Activated CD4-positive, alpha-beta T cell treated with anti-CD3 and anti-CD28 coated beads, Interleukin-2, amount 50 U/mL, for 1 hour (primary cell): ENCODE data around the gene HTR4.
"Not testable (repeated sequence)": the region's sequence is repeated elsewhere in the genome, so short reads cannot be mapped to it uniquely, and the experiment has no call there.

Experiments used
- DNase-seq: peaks from one replicate; pipeline ENCODE4 v3.0.0-alpha.2; 2020

Gene HTR4

GRCh38 chr5:148599187-148599586 lies 55.1 kb downstream of the HTR4 start:
- no peak for DNase-seq

GRCh38 chr5:148595697-148596096 lies 58.6 kb downstream of the HTR4 start:
- no peak for DNase-seq

- no peak for DNase-seq
Observed at GRCh38 chr5:148586796-148587195, 67.5 kb downstream of the HTR4 start.

- no peak for DNase-seq
Observed at GRCh38 chr5:148585988-148586387, 68.3 kb downstream of the HTR4 start.

- DNase-seq: no peak
Observed at GRCh38 chr5:148584103-148584502, 70.2 kb downstream of the HTR4 start.

- DNase-seq: no peak
Observed at GRCh38 chr5:148583421-148583965, 70.8 kb downstream of the HTR4 start.

GRCh38 chr5:148574167-148574566 lies 80.2 kb downstream of the HTR4 start:
- no peak for DNase-seq

GRCh38 chr5:148573374-148573773 lies 81.0 kb downstream of the HTR4 start:
- no peak for DNase-seq

GRCh38 chr5:148569948-148570347 lies 84.4 kb downstream of the HTR4 start:
- DNase-seq: no peak

GRCh38 chr5:148565148-148565547 lies 89.2 kb downstream of the HTR4 start:
- no peak for DNase-seq

GRCh38 chr5:148563021-148563420 lies 91.3 kb downstream of the HTR4 start:
- no peak for DNase-seq

- no peak for DNase-seq
Observed at GRCh38 chr5:148561801-148562311, 92.5 kb downstream of the HTR4 start.

GRCh38 chr5:148559461-148559860 lies 94.9 kb downstream of the HTR4 start:
- no peak for DNase-seq

GRCh38 chr5:148558892-148559291 lies 95.4 kb downstream of the HTR4 start:
- no peak for DNase-seq

GRCh38 chr5:148556835-148557234 lies 97.5 kb downstream of the HTR4 start:
- DNase-seq: no peak

GRCh38 chr5:148554621-148555020 lies 99.7 kb downstream of the HTR4 start:
- no peak for DNase-seq

GRCh38 chr5:148543727-148544126 lies 110.6 kb downstream of the HTR4 start:
- DNase-seq: no peak

GRCh38 chr5:148542812-148543211 lies 111.5 kb downstream of the HTR4 start:
- DNase-seq: no peak

- DNase-seq: no peak
Observed at GRCh38 chr5:148541054-148541835, 113.1 kb downstream of the HTR4 start.

GRCh38 chr5:148540647-148541046 lies 113.7 kb downstream of the HTR4 start:
- no peak for DNase-seq

GRCh38 chr5:148539851-148540250 lies 114.5 kb downstream of the HTR4 start:
- no peak for DNase-seq

- no peak for DNase-seq
Observed at GRCh38 chr5:148535190-148535589, 119.1 kb downstream of the HTR4 start.

GRCh38 chr5:148532969-148533670 lies 121.2 kb downstream of the HTR4 start:
- DNase-seq: no peak

- not testable (repeated sequence) for DNase-seq
Observed at GRCh38 chr5:148529450-148529849, 124.9 kb downstream of the HTR4 start.
